NCI-H1436 (cell line): Measurements from ENCODE around the gene KRT20.
"Not testable (repeated sequence)": the region's sequence is repeated elsewhere in the genome, so short reads cannot be mapped to it uniquely, and the experiment has no call there.

Source experiments
- DNase-seq: peaks from one replicate; lab custom pipeline; 2025; lab: John Stamatoyannopoulos, UW

Gene KRT20, protein sequence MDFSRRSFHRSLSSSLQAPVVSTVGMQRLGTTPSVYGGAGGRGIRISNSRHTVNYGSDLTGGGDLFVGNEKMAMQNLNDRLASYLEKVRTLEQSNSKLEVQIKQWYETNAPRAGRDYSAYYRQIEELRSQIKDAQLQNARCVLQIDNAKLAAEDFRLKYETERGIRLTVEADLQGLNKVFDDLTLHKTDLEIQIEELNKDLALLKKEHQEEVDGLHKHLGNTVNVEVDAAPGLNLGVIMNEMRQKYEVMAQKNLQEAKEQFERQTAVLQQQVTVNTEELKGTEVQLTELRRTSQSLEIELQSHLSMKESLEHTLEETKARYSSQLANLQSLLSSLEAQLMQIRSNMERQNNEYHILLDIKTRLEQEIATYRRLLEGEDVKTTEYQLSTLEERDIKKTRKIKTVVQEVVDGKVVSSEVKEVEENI

DNA sequence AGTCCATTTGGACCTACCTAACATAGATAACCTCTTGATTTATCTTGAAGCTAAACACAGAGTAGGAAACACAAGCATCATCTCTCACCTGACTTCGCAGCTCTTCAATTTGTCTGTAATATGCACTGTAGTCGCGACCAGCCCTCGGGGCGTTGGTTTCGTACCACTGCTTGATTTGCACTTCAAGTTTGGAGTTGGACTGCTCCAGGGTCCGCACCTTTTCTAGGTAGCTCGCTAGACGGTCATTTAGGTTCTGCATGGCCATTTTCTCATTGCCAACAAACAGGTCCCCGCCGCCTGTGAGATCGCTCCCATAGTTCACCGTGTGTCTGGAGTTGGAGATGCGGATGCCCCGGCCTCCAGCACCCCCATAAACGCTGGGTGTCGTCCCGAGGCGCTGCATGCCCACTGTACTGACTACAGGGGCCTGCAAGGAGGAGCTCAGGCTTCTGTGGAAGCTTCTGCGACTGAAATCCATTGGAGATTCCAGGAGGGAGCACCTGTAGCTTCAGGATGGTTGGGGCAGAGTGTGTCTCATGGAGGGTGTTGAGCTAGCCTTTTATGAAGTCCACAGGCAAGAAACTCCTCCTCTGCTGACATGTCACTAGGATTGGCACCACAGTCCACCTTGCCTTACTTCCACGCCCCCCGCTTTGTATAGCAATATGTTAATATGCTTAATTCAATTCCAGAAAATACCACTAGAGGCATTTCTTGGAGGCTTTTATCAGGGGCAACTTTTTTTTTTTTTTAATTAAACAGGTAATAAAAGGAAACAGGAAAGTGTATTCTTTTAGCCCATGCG lies at the start of gene KRT20:
Gene KRT20 (minus strand): TSS at position 535 of the 805 bp plus-strand sequence. CDS start 57 bp downstream, at position 478.
- no peak for DNase-seq

DNA sequence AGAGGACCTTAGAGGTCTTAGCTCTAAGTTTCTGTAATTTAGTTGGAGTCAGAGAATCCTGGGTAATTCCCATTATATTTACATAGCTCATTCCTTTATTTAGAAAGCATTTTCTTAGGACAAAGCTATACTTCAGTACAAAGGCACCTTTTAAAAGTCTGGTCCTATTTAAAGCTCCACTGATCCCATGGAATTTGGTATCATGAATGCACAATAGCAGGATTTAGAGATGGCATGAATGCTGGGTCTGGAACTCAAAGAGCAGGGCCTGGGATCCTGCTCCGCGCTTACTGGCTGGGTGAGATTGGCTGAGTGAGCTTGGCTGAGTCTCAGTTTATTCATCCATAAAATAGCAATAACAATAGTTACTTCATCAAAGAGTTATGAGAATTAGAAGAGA lies 47.6 kb upstream of the KRT20 start:
- no peak for DNase-seq

DNA sequence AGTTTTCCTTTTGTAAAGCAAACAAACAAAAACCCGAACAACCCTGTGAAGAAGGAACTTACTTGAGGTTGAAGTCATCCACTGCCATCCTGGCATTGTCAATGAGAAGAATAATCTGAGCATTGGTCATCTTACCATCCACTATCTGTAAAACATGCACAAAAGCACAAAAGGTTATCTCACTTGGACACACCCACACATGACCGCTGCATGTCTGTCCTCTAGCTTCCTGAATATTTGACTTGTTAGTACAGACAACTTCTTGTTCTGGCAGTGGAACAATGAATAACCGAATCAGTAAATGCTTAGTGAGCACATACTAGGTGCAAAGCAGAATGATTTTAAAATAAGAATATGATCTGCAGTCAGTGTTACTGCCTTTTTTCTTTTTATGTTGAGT lies 46.3 kb upstream of the KRT20 start:
- no peak for DNase-seq

DNA sequence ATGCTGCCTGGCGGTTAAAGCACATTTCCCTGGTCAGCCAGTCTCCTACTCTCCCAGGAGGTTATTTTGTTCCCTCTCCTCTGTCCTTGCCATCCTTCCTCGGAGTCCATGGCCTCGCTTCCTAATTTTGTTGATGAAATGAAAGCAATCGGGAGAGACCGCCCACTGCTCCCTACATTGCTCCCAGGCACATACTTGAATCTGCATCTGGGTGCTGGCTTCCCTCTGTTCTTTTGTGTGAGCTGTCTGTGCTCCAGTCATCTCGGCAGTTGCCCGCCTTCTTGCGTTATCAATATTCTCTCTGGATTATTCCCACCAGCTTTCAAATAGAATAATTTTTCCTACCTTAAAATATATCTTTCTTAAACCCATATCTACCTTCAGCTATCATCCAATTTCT lies 41.3 kb upstream of the KRT20 start:
- DNase-seq = no peak

DNA sequence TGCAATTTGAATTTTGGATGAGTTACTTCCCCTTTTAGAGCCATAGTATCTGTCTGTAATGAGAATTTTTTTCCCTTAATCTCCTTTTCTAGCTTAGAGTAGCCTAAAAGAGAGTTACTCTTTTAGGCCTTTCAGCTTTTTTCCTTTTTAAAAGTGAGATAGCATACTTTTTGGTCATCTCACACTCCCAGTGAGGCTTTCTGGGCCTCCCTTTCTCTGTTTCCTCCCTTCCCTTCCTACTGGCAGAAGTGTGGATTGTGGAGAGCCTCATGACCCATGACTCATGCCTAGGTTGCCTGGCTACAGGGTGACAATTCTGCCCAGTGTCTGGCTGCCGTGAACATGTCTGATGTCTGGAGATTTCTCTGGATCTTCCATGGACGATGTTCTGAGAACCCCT lies 37.2 kb upstream of the KRT20 start:
- DNase-seq = no peak

DNA sequence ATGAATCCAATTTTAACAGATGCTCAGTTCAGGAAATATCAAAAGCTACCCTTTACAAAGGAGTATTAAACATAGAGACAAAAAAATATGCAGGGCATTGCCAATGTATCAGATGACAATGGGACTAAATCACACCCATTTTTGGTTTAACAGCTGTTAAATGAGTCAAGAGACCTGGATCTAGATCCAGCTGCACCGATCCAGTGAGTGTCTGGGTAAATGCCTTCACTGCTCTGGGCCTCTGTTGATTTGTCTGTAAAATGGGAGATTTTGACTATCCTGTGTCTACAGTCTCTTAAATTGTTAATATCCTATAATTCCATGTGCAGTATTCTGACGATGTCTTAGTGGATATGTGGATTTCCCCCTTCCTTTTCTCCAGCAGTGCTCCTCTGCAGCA lies 36.0 kb upstream of the KRT20 start:
- no peak for DNase-seq

DNA sequence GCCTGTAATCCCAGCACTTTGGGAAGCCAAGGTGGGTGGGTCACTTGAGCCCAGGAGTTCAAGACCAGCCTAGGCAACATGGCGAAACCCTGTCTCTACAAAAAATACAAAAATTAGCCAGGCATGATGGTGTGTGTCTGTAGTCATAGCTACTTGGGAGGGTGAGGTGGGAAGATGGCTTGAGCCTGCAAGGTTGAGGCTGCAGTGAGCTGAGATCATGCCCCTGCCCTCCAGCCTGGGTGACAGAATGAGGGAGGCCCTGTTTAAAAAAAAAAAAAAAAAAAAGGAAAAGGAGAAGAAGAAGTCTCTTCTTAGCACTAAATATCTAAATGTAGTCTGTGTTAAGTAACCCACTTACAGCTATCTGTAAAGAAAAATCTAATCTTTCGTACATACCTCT lies 32.1 kb upstream of the KRT20 start:
- not testable (repeated sequence) for DNase-seq

DNA sequence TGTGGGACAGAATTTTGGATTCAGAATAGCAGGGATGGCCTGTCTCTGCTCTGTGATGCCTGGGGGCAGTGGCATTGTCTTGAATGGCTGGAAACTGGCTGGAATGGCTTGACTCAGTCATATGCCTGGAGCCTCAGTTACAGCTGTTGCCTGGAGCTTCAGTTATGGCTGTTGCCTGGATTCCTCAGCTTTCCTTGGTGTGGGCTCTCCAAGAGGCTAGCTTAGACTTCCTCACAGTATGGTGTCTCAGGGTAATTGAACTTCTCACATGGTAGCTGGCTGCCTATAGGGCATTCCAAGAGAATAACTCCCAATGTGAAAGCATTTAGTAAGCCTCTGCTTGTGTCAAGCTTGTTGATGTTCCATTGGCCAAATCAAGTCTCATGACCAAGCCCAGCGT lies 31.3 kb upstream of the KRT20 start:
- DNase-seq = no peak

DNA sequence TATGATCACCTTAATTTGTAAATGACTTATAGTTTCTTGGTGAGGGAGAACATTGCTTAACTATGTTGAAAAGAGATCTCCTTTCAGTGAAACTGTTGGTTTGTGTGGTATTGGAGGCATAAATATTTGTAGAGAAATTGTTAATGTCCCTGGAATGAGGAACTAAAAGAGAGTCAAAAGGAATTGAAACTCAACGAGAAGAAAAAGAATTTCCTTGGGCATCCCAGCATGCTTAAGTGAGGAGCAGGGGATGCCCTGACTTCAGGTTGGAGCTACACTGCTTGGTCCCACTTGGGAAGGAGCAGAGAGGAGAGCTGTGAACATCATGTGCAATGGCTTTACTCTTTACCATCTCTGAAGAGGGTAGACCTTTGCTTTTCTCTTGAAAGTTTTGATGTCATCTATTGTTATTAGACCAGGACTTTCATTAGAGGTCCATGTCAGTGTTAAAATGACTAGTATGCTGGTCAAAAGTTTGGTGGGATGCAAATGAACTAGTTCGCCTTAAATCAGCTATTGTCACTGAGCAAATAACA lies 30.7 kb upstream of the KRT20 start:
- DNase-seq = no peak

DNA sequence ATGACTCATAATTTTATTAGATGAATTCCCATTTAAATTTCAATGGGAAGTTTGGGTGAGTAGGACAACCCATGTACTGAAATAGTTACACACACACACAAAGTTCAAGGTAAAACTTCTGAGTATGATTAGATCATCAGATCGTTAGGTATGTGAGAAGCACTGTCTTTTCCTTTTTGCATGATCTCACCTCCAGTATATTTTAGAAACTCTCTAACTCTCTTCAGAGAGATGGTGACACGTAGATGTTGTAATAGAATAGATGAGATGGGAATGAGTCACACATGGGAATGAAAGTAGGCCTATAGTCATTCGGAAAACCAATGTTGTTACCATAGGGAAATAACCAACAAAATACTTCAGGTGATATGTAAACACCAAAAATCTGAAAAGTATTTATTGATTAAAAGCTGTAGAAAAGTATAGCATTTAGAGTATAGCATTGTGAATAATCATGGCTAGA lies 30.2 kb upstream of the KRT20 start:
- no peak for DNase-seq

DNA sequence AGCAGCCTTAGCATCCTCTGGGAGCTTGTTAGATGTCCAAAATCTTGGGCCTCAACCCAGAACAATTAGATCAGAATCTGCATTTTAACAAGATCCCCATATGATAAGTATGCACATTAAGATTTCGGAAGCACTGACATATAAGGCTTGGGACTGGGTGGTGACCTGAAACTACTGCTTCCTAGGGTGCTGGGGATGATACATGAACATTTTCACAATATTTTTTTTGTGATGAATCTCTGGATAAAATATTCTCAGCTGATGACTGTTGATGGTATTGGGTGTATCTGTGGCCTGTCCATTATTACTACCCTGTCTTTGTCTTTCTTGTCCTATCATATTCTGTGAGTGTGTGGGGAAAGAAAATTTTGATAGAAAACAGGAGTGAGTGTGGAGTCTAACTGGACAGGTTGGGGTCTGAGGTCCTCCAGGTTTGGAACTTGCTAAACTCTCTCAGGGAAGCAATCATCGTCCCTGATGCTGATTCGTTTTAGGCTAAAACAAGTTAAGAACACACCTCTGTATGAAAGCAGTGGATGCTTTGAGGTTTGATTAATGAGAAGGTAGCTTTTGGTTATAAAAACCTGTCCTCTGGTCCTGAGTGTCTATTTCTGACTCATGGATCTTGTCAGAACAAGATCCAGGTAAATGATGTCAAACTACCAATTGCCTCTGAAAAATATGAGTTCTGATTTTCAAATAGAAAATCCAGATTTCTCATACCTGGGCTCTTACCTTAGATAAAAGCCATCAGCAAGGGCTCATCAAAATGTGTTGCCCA lies 29.2 kb upstream of the KRT20 start:
- no peak for DNase-seq

DNA sequence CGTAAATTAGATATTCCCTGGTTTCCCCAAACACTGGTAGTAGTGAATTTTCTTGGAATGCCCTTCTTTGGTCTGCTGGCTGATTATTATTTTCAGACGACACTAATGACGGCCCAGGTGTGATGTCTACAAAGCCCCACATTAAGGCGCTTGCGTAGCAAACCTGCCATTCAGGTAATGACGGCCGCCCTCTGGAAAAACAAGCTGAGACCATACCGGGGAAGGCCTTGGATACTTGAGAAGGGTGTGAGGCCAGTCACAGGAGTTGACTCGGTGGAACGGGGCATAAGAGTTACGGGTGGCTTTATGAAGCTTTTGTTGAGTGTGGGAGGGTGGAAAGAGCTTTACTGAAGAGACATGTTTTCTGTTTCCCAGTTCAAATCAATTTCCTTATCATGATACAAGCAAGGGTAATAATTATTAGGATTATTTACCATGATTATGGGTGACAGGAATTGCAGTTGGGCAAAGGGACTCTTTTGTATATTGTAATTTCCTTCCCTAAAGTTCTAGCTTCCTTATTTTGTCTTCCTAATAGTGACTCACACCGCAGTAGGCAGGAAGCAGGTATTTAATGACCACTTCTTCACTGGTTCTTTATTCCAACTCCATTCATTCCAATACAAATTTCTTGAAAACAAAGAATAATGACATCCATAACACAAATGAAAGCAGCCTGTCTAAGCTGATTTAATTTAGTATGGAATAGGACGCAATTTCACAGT lies 27.6 kb upstream of the KRT20 start:
- no peak for DNase-seq

DNA sequence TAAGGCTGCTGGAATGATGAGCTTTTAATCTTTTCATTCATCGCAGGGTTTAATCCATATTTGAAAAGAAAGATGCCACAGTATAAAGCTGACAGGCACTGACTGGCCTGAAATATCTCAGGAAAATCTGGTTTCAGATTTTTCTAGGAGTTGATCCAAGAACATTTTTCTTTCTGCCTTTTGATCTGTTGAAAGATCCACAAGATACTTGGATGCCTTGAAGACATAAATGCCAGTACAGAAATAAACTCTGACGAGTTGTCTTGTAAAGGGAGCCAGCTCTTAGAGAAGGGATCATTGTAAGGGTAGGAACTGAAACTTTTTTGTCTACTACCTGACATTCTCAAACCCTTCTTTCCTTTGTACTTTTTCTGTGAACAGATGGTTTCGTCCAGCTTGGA lies 25.4 kb upstream of the KRT20 start:
- DNase-seq = no peak

DNA sequence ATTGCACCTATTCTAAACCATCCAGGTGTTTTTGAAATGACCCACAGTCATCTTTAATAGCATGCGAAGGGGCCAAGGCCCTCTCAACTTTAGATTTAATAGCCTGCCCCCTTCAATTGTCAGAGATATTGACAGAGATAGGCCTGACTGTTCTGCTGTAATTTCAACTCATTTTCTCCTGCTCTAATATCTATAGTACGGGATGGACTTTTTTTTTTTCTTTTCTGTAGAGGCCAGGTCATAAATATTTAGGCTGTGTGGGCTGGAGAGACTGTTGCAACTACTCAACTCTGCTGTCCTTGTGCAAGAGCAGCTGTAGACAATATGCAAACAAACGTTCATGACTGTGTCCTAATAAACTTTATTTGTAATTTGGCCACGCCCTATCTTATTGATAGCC lies 24.7 kb upstream of the KRT20 start:
- DNase-seq = no peak

DNA sequence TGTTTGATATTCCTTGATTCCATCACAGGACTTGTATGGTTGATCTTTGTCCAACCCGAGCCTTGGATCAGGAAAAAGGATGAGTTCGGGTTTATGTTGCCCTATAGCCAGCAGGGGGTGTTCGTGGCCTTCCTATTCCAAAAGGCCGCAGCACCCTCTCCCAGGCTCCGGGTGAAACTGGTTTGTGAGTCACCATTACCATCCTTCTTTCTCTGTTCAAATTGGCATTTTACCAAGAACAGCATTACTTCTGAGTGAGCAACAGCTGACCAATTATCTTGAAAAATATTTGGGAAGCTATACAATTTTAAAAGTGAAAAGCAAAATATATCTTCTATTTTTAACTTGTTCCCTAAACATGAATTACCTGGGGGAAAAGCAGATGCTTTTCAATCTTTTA lies 24.3 kb upstream of the KRT20 start:
- DNase-seq = peak; percentile 94

DNA sequence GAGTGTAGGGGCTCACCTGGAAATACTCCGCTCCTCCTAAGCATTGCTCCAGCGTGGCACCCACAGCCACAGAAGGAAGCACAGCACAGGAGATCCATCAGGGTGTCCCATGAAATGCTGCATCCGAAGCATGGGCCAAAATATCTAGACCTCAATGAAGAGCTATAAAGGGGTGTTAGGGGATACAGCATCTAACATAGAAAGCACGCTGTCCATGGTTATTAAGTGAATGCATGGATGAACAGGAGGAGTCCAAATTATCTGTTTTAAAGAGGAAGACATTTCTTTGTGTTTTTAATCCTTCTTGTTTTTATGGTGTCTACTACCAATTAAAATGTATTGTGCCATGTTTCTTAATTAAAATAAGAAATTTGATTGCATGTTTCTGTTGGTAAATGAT lies 21.6 kb upstream of the KRT20 start:
- DNase-seq = no peak

DNA sequence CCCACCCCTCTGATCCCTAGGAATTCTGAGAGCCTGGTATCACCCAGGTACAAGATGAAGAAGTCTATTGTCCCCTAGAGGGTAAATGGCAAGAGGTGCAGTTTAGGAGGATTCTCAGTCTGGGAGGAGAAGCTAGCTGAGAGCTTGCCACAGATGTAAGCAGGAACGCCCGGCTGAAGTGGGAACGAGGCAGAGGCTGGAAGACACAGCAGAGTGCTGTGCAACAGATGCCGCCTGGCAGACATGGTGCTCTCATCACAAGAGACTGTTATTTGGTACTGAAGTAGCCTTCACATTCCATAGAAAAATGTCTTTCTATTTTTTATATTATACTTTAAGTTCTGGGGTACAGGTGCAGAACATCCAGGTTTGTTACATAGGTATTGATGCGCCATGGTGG lies 20.3 kb upstream of the KRT20 start:
- DNase-seq = no peak

DNA sequence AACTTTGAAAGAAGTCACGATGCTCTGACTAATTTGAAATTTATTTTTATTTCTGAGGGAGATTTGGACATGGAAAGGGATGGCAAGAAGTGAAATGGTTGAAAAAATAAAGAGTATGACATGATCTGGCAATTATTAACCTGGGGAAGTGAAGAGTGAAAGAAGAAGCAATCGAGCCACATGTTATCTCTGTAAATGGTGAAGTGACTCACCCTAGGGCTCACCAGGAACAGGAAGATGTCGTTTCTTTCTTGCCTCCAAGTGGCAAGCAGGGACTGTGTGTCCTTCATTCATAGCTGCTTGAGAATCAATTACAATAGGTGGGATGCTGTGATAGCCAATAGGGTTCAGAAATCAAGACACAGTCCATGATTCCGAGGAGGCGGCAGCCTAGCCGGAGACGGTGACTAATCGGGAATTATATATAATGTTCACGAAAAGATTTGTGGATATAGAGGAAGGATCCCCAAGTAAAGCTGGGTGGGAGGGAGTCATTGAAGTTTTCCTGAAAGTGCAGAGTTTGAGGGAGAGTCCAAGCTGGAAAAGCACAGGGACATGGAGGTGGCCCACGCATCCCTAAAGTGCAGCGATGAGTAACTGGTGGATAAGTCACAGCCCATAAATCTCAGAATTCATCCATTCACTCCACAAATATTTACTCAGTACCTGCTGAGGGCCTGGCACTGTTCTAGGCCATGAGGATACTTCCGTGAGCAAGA lies 18.2 kb upstream of the KRT20 start:
- DNase-seq = no peak

DNA sequence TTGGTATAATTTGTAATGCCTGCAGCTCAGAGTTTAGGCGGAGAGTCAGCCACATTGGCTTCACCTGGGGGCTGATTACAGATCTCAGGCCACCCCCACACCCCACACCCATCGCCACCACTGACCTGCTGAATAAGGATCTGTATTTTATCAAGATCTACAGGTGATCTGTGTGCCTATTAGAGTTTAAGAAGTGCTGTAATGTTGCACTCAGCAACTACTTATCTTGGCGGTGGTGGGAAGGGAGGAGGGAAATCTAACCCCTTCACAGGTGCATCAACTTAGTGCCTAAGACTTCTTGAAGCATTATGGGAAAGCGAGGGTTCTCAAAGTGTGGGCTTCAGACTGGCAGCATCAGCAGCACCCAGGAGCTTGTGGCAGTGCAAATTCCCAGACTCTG lies 17.5 kb upstream of the KRT20 start:
- DNase-seq = no peak

DNA sequence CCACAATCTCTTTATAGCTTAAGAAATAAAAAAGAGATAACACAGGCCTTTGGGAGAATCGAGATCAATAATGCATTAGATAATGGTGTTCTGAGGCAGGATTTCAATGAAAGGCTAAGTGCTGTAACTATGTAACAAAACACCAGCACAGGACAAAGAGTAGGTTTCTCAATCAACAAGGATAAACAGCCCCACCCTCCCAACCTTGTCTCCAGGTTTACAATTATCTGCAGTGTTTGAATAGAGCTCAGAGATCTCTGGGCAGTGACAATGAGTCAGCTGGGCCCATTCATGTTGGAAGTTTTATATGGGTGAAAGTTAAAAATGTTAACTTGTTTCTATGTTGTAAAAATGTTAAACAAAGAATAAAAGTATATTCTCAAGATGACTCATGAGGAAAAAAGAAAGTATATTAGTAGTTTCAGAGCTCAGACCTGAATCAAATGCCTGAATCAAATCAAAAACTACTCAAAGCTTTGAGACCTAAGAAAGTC lies 17.0 kb upstream of the KRT20 start:
- peak; percentile 56 for DNase-seq
